Measurements from ENCODE around the gene OTOP2.

OTOP2 gene

GRCh38 chr17:74925242-74925641, 1.2 kb downstream of the OTOP2 start:
- DNase-seq: no peak

- no peak for DNase-seq
Measured at GRCh38 chr17:74928786-74929185, 4.7 kb downstream of the OTOP2 start.

DNA sequence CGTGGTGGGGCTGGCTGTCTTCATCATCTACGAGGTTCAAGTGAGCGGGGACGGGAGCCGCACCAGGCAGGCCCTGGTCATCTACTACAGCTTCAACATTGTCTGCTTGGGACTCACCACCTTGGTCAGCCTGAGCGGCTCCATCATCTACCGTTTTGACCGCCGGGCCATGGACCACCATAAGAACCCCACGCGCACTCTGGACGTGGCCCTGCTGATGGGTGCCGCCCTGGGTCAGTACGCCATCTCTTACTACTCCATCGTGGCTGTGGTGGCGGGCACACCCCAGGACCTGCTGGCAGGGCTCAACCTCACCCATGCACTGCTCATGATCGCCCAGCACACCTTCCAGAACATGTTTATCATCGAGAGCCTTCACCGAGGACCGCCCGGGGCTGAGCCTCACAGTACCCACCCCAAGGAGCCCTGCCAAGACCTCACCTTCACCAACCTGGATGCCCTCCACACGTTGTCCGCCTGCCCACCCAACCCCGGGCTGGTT, 6.5 kb downstream of the OTOP2 start:
- no peak for DNase-seq

DNA sequence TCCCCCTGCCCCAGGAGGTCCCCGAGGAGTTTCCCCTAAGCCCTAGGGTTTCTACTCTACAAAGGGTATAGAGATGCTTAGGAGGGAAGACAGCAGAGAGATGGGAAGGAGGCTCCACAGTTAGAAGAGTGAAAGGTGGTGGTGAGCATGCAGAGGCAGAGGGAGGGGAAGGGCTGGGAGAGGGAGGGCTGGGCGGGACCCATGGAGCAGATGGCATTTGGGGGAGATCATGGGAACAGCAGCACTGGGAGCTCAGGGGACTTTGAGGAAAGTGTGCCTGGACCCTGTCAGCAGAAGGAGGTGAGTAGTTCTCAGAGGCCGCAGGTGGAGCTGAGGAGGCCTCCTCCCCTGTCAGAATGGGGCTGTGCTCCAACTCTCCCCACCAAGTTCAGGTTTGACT, 11.0 kb downstream of the OTOP2 start:
- no peak for DNase-seq

GRCh38 chr17:74935585-74936469, 11.8 kb downstream of the OTOP2 start, which contains the start of gene OTOP3:
TSS of gene OTOP3 (plus strand) at chr17:74935898. CDS start at chr17:74935922, 24 bp downstream.
- DNase-seq: no peak

GRCh38 chr17:74936470-74936799, 12.4 kb downstream of the OTOP2 start:
- no peak for DNase-seq

DNA sequence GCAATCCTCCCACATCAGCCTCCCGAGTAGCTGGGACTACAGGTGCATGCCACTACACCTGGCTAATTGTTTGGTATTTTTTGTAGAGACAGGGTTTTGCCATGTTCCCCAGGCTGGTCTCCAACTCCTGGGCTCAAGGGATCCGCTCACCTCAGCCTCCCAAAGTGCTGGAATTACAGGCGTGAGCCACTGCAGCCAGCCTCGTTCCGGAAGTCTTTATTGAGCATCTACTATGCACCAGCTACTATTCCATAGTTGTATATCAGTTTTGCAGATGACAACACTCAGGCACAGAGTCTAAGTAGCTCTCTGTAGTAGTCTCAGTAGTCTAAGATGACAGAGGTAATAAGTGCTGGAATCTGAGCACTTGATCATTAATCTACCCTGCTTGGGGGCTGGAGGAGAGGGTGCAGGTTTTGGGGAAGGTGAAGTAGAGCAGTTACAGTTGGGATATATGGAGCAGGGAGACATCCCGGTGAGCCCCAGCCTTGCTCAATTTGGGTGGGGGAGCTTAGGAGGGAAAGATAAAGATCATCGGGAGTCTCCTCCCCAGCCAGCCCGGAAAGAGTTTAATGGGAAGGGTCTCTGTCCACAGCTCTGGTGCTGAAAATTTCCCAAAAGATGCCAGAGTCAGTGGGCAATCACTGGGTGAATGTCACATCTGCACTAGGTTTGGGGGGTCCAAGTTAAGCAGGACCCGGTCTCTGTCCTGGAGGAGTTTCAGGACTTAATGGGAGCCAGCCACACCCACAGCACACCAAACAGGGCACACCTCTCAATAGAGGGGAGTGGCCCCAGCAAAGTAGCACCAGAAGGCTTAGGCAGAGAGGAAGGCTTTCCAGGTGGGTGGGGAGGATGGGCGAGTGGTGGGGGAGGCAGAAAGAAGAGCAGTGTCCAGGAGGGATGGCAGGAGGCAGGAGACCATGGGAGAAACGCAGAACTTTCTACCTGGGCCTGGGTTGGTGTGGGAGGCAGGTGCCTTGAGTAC, 13.3 kb downstream of the OTOP2 start:
- DNase-seq: no peak

GRCh38 chr17:74938194-74938950, 14.3 kb downstream of the OTOP2 start:
- no peak for DNase-seq

GRCh38 chr17:74939534-74939933, 15.5 kb downstream of the OTOP2 start:
- no peak for DNase-seq

- no peak for DNase-seq
Measured at GRCh38 chr17:74941128-74941725, 17.2 kb downstream of the OTOP2 start.

DNA sequence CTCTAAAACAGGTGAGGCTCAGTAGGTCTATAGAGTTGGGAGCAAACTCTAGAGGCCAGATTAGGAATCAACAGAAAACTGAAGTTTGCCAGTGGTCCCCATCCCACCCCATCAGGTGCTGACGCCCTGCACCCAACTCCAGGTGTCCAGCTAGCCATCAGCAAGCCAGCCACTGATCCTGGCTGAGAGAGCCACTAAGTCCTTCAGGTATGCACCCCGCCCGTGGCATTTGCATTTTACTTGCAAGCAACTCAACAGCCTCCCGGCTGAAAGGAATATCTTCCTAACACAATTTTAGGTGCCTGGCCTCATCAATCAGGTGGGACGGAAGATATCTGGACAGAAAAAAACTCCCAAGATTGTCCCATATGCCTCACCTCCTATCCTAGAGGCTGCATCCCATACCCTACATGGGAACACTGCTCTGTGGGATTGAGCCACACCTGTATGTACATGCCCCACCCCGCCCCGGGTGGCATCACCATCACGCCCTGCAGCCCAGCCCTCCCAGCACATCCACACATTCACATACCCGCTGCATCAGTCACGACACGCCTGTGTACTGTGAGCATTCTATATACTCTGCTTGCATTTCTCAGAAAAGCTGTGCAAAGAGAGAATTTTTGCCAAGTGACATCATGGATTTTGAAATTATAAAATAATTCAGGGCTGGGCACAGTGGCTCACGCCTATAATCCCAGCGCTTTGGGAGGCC, 19.9 kb downstream of the OTOP2 start:
- no peak for DNase-seq

DNA sequence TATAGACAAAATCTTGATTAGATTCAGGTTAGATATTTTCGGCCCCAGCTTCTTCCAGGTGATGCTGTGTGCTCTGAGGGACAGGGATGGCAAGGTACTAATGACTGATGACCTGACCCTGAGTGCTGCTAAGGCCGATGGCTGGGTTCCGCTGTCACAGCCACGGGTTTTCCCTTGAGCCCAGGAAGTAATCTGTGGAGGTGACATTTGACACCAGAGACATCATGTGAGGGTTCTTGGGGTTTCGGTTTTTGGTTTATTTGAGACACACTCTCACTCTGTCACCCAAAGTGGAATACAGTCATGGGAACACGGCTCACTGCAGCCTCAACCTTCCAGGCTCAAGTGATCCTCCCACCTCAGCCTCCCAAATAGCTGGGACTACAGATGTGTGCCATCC, 21.5 kb downstream of the OTOP2 start:
- DNase-seq: no peak

GRCh38 chr17:74946641-74947040, 22.6 kb downstream of the OTOP2 start:
- DNase-seq: no peak

GRCh38 chr17:74947041-74947754, 23.1 kb downstream of the OTOP2 start:
- DNase-seq: no peak

GRCh38 chr17:74949455-74950115, 25.5 kb downstream of the OTOP2 start:
- no peak for DNase-seq

DNA sequence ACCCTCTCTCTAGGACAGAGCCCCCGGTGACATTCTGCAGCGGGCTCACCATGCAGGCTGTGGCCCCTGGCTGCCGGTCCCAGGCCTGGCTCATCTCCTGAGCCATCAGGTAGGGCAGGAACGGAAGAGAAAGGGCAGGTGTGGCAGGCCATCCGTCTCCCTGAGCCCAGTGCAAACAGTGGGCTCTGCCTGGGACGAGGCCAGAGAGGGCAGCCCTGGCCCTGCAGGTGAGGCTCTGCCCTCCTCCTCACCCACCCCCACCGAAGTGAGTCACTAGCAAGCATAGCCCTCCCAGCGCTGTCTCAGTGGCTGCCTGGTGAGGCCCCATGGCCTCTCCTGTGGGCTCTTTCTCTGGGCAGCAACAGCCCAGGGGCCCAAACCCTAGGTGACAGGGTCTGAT, 26.1 kb downstream of the OTOP2 start:
- DNase-seq: no peak

DNA sequence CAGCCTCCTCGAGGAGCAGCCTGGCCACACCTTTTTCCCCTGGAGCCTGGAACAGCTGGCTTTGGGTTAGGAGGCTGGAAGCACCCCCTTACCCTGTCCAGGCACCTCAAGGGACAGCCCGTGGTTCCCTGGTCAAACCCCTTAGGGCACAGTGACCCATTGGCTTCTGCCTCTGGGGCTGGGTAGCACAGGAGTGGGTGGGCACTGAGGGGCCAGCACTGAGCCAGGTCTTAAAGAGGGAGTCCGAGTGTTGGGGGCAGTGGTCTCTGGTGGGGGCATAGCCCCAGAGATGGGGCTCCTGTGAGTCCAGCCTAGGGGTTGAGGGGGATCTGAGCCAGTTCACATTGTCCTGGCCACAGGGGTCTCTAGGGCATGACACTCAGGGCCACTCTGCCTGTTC, 27.0 kb downstream of the OTOP2 start:
- no peak for DNase-seq

- DNase-seq: no peak
Measured at GRCh38 chr17:74951680-74952421, 27.8 kb downstream of the OTOP2 start.

- no peak for DNase-seq
Measured at GRCh38 chr17:74952431-74953133, 28.5 kb downstream of the OTOP2 start.
